GM12878 (cell line): ENCODE results near the gene LIMA1. TPM values are rescaled to one million over a fixed set of nuclear protein-coding genes. Genes with fewer than 3 reads are reported as not detected.

ENCODE experiments used
- ATAC-seq: fragments of 200-7000 bp; cut with Tn5 transposase; 3 replicates; pipeline ENCODE4 v1.9.1; 2020; ENCODE audit warnings: mild to moderate bottlenecking, moderate library complexity
- BruUV-seq: library from RNA; stranded (reverse); fragments of 400-500 nt; replicated peaks from 2 replicates; lab custom pipeline; 2021; lab: Mats Ljungman, UMichigan
- CTCF ChIA-PET: fragments of 300-600 bp; sonication (Branson Sonifier 250); formaldehyde crosslinking; extraction: SDS; loops from one replicate; lab custom pipeline; 2021; ENCODE audit warnings: inconsistent platforms; lab: Yijun Ruan, JAX
- POLR2A ChIA-PET: fragments of 350-600 bp; formaldehyde crosslinking; extraction: SDS; loops from one replicate; lab custom pipeline; 2021; ENCODE audit warnings: inconsistent platforms; lab: Charles Lee
- RAD21 ChIA-PET: fragments of 300-600 bp; sonication (Branson Sonifier 250); formaldehyde crosslinking; loops from one replicate; lab custom pipeline; 2023; ENCODE audit warnings: antibody characterized with exemption; ENCODE audit not compliant: unreplicated experiment; lab: Charles Lee
- SMC1A ChIA-PET: fragments of 300-600 bp; sonication (Branson Sonifier 250); formaldehyde crosslinking; loops from one replicate; lab custom pipeline; 2023; ENCODE audit not compliant: unreplicated experiment, uncharacterized antibody; lab: Charles Lee
- DNase-seq: peaks from one replicate; pipeline ENCODE4 v3.0.0-alpha.2; 2011; ENCODE audit warnings: low read depth, low spot score
- FAIRE-seq: peaks from 3 replicates; lab custom pipeline; 2011; peaks lifted over from hg19 to GRCh38; lab: Jason Lieb, UNC
- H2AFZ ChIP-seq: 2 replicates; pipeline ENCODE4 v1.6.0; 2011; ENCODE audit warnings: low read depth, low read length, control low read depth; ENCODE audit not compliant: control insufficient read depth
- H3K27ac ChIP-seq: 2 replicates; pipeline ENCODE4 v1.5.1; 2011; ENCODE audit warnings: control low read depth; ENCODE audit not compliant: control insufficient read depth, insufficient read depth
- H3K27me3 ChIP-seq, 2 experiments: replicated peaks in 1 of 2; 2 replicates each; pipeline versions ENCODE4 v1.6.0 to v1.6.1; 2011; ENCODE audit warnings: low read length in 1 of 2; ENCODE audit not compliant: control insufficient read depth in 2 of 2, insufficient read depth in 2 of 2
- H3K36me3 ChIP-seq, 2 experiments: 2 replicates each; pipeline ENCODE4 v1.5.1; 2011; ENCODE audit warnings: low read length in 1 of 2; ENCODE audit not compliant: control insufficient read depth in 2 of 2, insufficient read depth in 2 of 2
- H3K4me1 ChIP-seq: 2 replicates; pipeline ENCODE4 v1.6.1; 2011; ENCODE audit warnings: mild to moderate bottlenecking, low read length, moderate library complexity, mixed read lengths; ENCODE audit not compliant: control insufficient read depth, insufficient read depth
- H3K4me2 ChIP-seq: 2 replicates; pipeline ENCODE4 v1.6.0; 2011; ENCODE audit warnings: control low read depth; ENCODE audit not compliant: control insufficient read depth, insufficient read depth
- H3K4me3 ChIP-seq: fragments of 200-600 bp; sonication (generic); 2 replicates; pipeline ENCODE4 v1.5.1; 2016
- H3K79me2 ChIP-seq: 2 replicates; pipeline ENCODE4 v1.6.0; 2011; ENCODE audit warnings: low read length; ENCODE audit not compliant: control insufficient read depth, insufficient read depth
- H3K9ac ChIP-seq: 2 replicates; pipeline ENCODE4 v1.8.0; 2011; ENCODE audit warnings: low read length, control low read depth, mixed read lengths; ENCODE audit not compliant: control insufficient read depth, insufficient read depth
- H3K9me3 ChIP-seq: replicated peaks from 3 replicates; pipeline ENCODE4 v1.5.1; 2011; ENCODE audit warnings: mild to moderate bottlenecking, low read length; ENCODE audit not compliant: control insufficient read depth, insufficient read depth
- H4K20me1 ChIP-seq: 2 replicates; pipeline ENCODE4 v1.6.0; 2011; ENCODE audit not compliant: control insufficient read depth, insufficient read depth
- BMI1 ChIP-seq: fragments of 450-650 bp; IDR thresholded peaks from 2 replicates; pipeline ENCODE4 v1.6.1; 2016; ENCODE audit warnings: mild to moderate bottlenecking, moderate library complexity, borderline replicate concordance
- CBX5 ChIP-seq: sonication (generic); IDR thresholded peaks from 2 replicates; pipeline ENCODE4 v1.6.1; 2016; ENCODE audit warnings: low read depth, moderate library complexity, mild to moderate bottlenecking, inconsistent platforms
- ESRRA ChIP-seq: IDR thresholded peaks from 2 replicates; pipeline ENCODE4 v1.6.1; 2012; ENCODE audit warnings: mild to moderate bottlenecking, low read length, improper control_type of control experiment
- EZH2 ChIP-seq: IDR thresholded peaks from 2 replicates; pipeline ENCODE4 v1.6.1; 2012; ENCODE audit warnings: low read depth, mild to moderate bottlenecking, control low read depth, inconsistent platforms, low read length, borderline replicate concordance; ENCODE audit not compliant: control insufficient read depth
- FOXM1 ChIP-seq: IDR thresholded peaks from 2 replicates; pipeline ENCODE4 v1.6.1; 2012; ENCODE audit warnings: low read depth, mild to moderate bottlenecking, inconsistent platforms, low read length, moderate library complexity
- JUND ChIP-seq: IDR thresholded peaks from 2 replicates; pipeline ENCODE4 v1.6.1; 2012; ENCODE audit warnings: low read depth, mild to moderate bottlenecking, low read length, improper control_type of control experiment, moderate library complexity
- KDM1A ChIP-seq: fragments of 200-600 bp; sonication (generic); IDR thresholded peaks from 2 replicates; pipeline ENCODE4 v1.6.1; 2016; ENCODE audit warnings: borderline replicate concordance
- SIN3A ChIP-seq: IDR thresholded peaks from 2 replicates; pipeline ENCODE4 v1.6.1; 2012; ENCODE audit warnings: low read depth, low read length, improper control_type of control experiment
- SMAD5 ChIP-seq: IDR thresholded peaks from 2 replicates; pipeline ENCODE4 v1.6.1; 2016; ENCODE audit warnings: antibody characterized with exemption, low read depth
- SMARCA5 ChIP-seq: fragments of 450-650 bp; IDR thresholded peaks from 2 replicates; pipeline ENCODE4 v1.6.1; 2017; ENCODE audit warnings: mild to moderate bottlenecking
- SMC3 ChIP-seq: IDR thresholded peaks from 2 replicates; pipeline ENCODE4 v1.6.1; 2011; ENCODE audit warnings: low read length, improper control_type of control experiment, borderline replicate concordance
- SREBF1 ChIP-seq: IDR thresholded peaks from 2 replicates; pipeline ENCODE4 v1.6.1; 2012; ENCODE audit warnings: mild to moderate bottlenecking, low read length
- TARDBP ChIP-seq: IDR thresholded peaks from 2 replicates; pipeline ENCODE4 v1.6.1; 2016; ENCODE audit warnings: borderline replicate concordance
- ZNF207 ChIP-seq: fragments of 450-650 bp; IDR thresholded peaks from 2 replicates; pipeline ENCODE4 v1.6.1; 2014; ENCODE audit warnings: antibody characterized with exemption, mild to moderate bottlenecking, borderline replicate concordance
- ZNF622 ChIP-seq: fragments of 450-650 bp; IDR thresholded peaks from 2 replicates; pipeline ENCODE4 v1.6.1; 2017; ENCODE audit warnings: mild to moderate bottlenecking, inconsistent platforms
- WGBS: methylation state at CpG from one replicate; pipeline ENCODE4 v1.1.6; 2016; ENCODE audit warnings: low lambda C conversion rate; ENCODE audit not compliant: insufficient replicate concordance, insufficient coverage; ENCODE audit errors: missing lambda C conversion rate; 5-methylcytosine and 5-hydroxymethylcytosine counted together
- in situ Hi-C: fragments of 300-500 bp; cut with MboI; formaldehyde crosslinking; loops from 9 replicates; pipeline ENCODE4 v1.14.3; 2018; ENCODE audit warnings: mixed read lengths
- intact Hi-C: fragments of 100-400 bp; cut with micrococcal nuclease; formaldehyde crosslinking; loops from one replicate; pipeline ENCODE4 v1.14.2; 2022; ENCODE audit not compliant: unreplicated experiment
- polyA plus RNA-seq, 11 experiments: library from polyadenylated mRNA; depleted of rRNA in 4 of 11; unstranded in 6 of 11; stranded (reverse) in 5 of 11; fragments of >200 nt; fragmentation: Nextera tagmentation in 4 of 11; fragmentation: Illumina TruSeq in 1 of 11; extraction: Ambion mirVana in 4 of 11; extraction: Trizol in 1 of 11; gene quantifications; 1 replicate in 1 of 11; 2 replicates in 10 of 11; pipeline versions ENCODE4 v1.2.1 to v1.2.3, GENCODE V29; 2011 to 2016; ENCODE audit warnings: inconsistent platforms in 2 of 11, missing spikeins in 2 of 11, low read depth in 1 of 11
- total RNA-seq, 4 experiments: library from RNA; depleted of rRNA in 3 of 4; stranded (reverse); fragments of >200 nt in 3 of 4; fragmentation: Illumina TruSeq in 1 of 4; extraction: Trizol in 1 of 4; gene quantifications; 2 replicates each; pipeline versions ENCODE4 v1.2.1 to v1.2.3, GENCODE V29; 2013 to 2021
- TF ChIP-seq, protein P1 (sequence below): fragments of 450-650 bp; IDR thresholded peaks from 2 replicates; pipeline ENCODE4 v1.6.1; 2017; ENCODE audit warnings: antibody characterized with exemption, mild to moderate bottlenecking, moderate library complexity
- TF ChIP-seq, protein P2 (sequence below): IDR thresholded peaks from 2 replicates; pipeline ENCODE4 v1.6.1; 2011; ENCODE audit warnings: borderline replicate concordance, low read depth, mild to moderate bottlenecking, moderate library complexity, low read length; ENCODE audit not compliant: insufficient read depth, poor library complexity, severe bottlenecking
- TF ChIP-seq, protein P3 (sequence below): fragments of 150-350 bp; IDR thresholded peaks from 2 replicates; pipeline ENCODE4 v1.6.1; 2014; ENCODE audit warnings: mild to moderate bottlenecking, low read depth, low read length

LIMA1 gene
- total and polyA plus RNA-seq, 10 of the 15 experiments (the other 5 are each of a cell fraction or from before 2014, with no cell fraction given): 53.2 to 109 (median 60.8) TPM

DNA sequence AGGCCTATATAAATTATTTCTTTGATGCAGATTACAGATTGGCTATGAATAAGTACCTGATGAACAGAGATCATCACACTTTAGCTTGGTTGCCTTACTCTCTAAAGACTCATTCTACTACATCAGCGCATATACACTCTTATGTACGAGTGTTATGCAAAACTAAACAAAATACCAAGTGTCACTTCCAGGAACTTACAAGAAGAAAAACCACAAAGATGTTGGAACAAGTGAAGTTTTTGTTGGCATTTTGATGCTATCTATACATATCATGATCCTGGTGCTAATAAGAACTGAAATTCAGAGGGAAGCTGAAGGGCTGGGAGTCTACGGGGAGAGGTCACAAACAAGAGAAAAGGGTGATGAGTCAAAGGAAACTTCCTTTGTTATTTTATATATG, 68.3 kb downstream of the LIMA1 start:
- 51% methylated on average over 3 of the region's 3 CpGs for WGBS
- peaks cover 0 to 5% of the 10 kb centered on the region in 2 experiments; a peak in 2 of 4 replicates for H3K36me3 ChIP-seq
- intact Hi-C loops: no loop called here
- H3K9me3 ChIP-seq: no peaks in the 10 kb centered on the region
- DNase-seq (no peak), FAIRE-seq (no peak), ATAC-seq (no peak)
- H3K9ac ChIP-seq: no peak overlapping the region
- in situ Hi-C loops: no loop called here
- no peak overlapping the region for H2AFZ ChIP-seq
- H3K4me3 ChIP-seq: 0 out of 2 replicates have a peak overlapping the region, but pooled peaks have one; percentile 45
- H3K79me2 ChIP-seq: peaks cover 82% of the 10 kb centered on the region
- no TSS peak for BruUV-seq
- SMC1A ChIA-PET: interaction anchor here (2.5 to 7.2 kb wide), 3 partner anchors 7 to 39 kb away, joined by 15 to 94 read pairs (median 46); no protein-coding TSS in a partner anchor
- CTCF ChIA-PET: interaction anchor here (0.8 to 6.0 kb wide), 3 partner anchors 30 to 100 kb away, joined by 4 to 68 read pairs (median 5); no protein-coding TSS in a partner anchor
- peaks cover 9% of the 10 kb centered on the region for H3K4me1 ChIP-seq
- H3K27ac ChIP-seq: no peak overlapping the region
- RAD21 ChIA-PET: interaction anchor here (1.1 kb wide), 1 partner anchor 47 kb away, joined by 3 read pairs; no protein-coding TSS in a partner anchor
- no peaks in the 10 kb centered on the region for H3K27me3 ChIP-seq
- no peak overlapping the region; the same call in 1 of the 2 replicates for H3K4me2 ChIP-seq
- POLR2A ChIA-PET: interaction anchor here (6.6 kb wide), 1 partner anchor 6 kb away, joined by 54 read pairs; no protein-coding TSS in a partner anchor
- no peaks in the 10 kb centered on the region for H4K20me1 ChIP-seq
- TF ChIP-seq, protein P1, sequence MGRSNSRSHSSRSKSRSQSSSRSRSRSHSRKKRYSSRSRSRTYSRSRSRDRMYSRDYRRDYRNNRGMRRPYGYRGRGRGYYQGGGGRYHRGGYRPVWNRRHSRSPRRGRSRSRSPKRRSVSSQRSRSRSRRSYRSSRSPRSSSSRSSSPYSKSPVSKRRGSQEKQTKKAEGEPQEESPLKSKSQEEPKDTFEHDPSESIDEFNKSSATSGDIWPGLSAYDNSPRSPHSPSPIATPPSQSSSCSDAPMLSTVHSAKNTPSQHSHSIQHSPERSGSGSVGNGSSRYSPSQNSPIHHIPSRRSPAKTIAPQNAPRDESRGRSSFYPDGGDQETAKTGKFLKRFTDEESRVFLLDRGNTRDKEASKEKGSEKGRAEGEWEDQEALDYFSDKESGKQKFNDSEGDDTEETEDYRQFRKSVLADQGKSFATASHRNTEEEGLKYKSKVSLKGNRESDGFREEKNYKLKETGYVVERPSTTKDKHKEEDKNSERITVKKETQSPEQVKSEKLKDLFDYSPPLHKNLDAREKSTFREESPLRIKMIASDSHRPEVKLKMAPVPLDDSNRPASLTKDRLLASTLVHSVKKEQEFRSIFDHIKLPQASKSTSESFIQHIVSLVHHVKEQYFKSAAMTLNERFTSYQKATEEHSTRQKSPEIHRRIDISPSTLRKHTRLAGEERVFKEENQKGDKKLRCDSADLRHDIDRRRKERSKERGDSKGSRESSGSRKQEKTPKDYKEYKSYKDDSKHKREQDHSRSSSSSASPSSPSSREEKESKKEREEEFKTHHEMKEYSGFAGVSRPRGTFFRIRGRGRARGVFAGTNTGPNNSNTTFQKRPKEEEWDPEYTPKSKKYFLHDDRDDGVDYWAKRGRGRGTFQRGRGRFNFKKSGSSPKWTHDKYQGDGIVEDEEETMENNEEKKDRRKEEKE: no peak
- TF ChIP-seq KDM1A (no peak), JUND (no peak), CBX5 (no peak), BMI1 (no peak), ESRRA (no peak), SREBF1 (no peak), SMARCA5 (no peak), FOXM1 (no peak), SMAD5 (no peak), ZNF622 (no peak), SMC3 (no peak), TARDBP (no peak), SIN3A (no peak), ZNF207 (no peak), EZH2 (no peak)
- TF ChIP-seq, protein P2, sequence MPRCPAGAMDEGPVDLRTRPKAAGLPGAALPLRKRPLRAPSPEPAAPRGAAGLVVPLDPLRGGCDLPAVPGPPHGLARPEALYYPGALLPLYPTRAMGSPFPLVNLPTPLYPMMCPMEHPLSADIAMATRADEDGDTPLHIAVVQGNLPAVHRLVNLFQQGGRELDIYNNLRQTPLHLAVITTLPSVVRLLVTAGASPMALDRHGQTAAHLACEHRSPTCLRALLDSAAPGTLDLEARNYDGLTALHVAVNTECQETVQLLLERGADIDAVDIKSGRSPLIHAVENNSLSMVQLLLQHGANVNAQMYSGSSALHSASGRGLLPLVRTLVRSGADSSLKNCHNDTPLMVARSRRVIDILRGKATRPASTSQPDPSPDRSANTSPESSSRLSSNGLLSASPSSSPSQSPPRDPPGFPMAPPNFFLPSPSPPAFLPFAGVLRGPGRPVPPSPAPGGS: no peak
- TF ChIP-seq, protein P3, sequence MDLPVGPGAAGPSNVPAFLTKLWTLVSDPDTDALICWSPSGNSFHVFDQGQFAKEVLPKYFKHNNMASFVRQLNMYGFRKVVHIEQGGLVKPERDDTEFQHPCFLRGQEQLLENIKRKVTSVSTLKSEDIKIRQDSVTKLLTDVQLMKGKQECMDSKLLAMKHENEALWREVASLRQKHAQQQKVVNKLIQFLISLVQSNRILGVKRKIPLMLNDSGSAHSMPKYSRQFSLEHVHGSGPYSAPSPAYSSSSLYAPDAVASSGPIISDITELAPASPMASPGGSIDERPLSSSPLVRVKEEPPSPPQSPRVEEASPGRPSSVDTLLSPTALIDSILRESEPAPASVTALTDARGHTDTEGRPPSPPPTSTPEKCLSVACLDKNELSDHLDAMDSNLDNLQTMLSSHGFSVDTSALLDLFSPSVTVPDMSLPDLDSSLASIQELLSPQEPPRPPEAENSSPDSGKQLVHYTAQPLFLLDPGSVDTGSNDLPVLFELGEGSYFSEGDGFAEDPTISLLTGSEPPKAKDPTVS: no peak
